Activated T-helper 2 cell treated with anti-CD3 and anti-CD28 coated beads, Interferon-gamma antibody, Interleukin-2, Interleukin-4, amounts not matched to agents 10 μg/mL and 5 μg/mL and 100 μg/mL, durations not matched to agents 14 hours and 24 hours and 36 hours (primary cell): ENCODE data around the gene PSTPIP2. TPM values are rescaled to one million over a fixed set of nuclear protein-coding genes. Genes with fewer than 3 reads are reported as not detected.
"Not testable (repeated sequence)": the region's sequence is repeated elsewhere in the genome, so short reads cannot be mapped to it uniquely, and the experiment has no call there.

Source experiments
- DNase-seq: peaks from one replicate; pipeline ENCODE4 v3.0.0; 2021; ENCODE audit warnings: low spot score
- H3K27ac Mint-ChIP-seq: one replicate; pipeline ENCODE4 v1.8.0; 2021; ENCODE audit warnings: mixed read lengths
- H3K27me3 Mint-ChIP-seq: one replicate; pipeline ENCODE4 v1.8.0; 2021; ENCODE audit warnings: low read depth, mixed read lengths
- H3K36me3 Mint-ChIP-seq: one replicate; pipeline ENCODE4 v1.8.0; 2021; ENCODE audit warnings: low read depth, mixed read lengths
- H3K4me1 Mint-ChIP-seq: one replicate; pipeline ENCODE4 v1.8.0; 2021; ENCODE audit warnings: low read depth, mixed read lengths
- H3K4me3 Mint-ChIP-seq: one replicate; pipeline ENCODE4 v1.8.0; 2021; ENCODE audit warnings: low read depth, mild to moderate bottlenecking, moderate library complexity, mixed read lengths
- H3K9me3 Mint-ChIP-seq: one replicate; pipeline ENCODE4 v1.8.0; 2021; ENCODE audit warnings: mixed read lengths
- intact Hi-C: fragments of 100-400 bp; cut with micrococcal nuclease; formaldehyde crosslinking; loops from one replicate; pipeline ENCODE4 v1.15.1; 2023
- total RNA-seq: library from RNA; stranded (reverse); gene quantifications from 2 replicates; pipeline ENCODE4 v1.2.3, GENCODE V29; 2022

The PSTPIP2 gene
- total RNA-seq, 1 donor from 2014 or later: 39.0 TPM

- no peak for DNase-seq
- Mint-ChIP-seq H3K4me3 (no peak overlapping the region), H3K27me3 (no peaks in the 10 kb centered on the region), H3K9me3 (no peaks in the 10 kb centered on the region), H3K36me3 (peaks cover 6% of the 10 kb centered on the region), H3K27ac (no peak overlapping the region), H3K4me1 (peaks cover 22% of the 10 kb centered on the region)
- intact Hi-C loops: no loop called here
Measured at GRCh38 chr18:46062781-46063180, 9.3 kb downstream of the PSTPIP2 start.

- Mint-ChIP-seq H3K27me3 (no peaks in the 10 kb centered on the region), H3K9me3 (no peaks in the 10 kb centered on the region), H3K27ac (no peak overlapping the region), H3K36me3 (peaks cover 3% of the 10 kb centered on the region), H3K4me3 (no peak overlapping the region), H3K4me1 (peaks cover 20% of the 10 kb centered on the region)
- intact Hi-C loops: no loop called here
- DNase-seq: no peak
Measured at GRCh38 chr18:46061796-46062195, 10.3 kb downstream of the PSTPIP2 start.

GRCh38 chr18:46061387-46061786, 10.7 kb downstream of the PSTPIP2 start:
- Mint-ChIP-seq H3K9me3 (no peaks in the 10 kb centered on the region), H3K27me3 (no peaks in the 10 kb centered on the region), H3K4me1 (peaks cover 20% of the 10 kb centered on the region), H3K27ac (no peak overlapping the region), H3K4me3 (no peak overlapping the region), H3K36me3 (peaks cover 3% of the 10 kb centered on the region)
- intact Hi-C loops: no loop called here
- no peak for DNase-seq

- Mint-ChIP-seq H3K36me3 (peaks cover 7% of the 10 kb centered on the region), H3K4me1 (peaks cover 29% of the 10 kb centered on the region), H3K4me3 (no peak overlapping the region), H3K27ac (no peak overlapping the region), H3K9me3 (no peaks in the 10 kb centered on the region), H3K27me3 (no peaks in the 10 kb centered on the region)
- intact Hi-C loops: no loop called here
- no peak for DNase-seq
Measured at GRCh38 chr18:46060359-46060841, 11.7 kb downstream of the PSTPIP2 start.

GRCh38 chr18:46055838-46056230, 16.2 kb downstream of the PSTPIP2 start:
- intact Hi-C loops: no loop called here
- Mint-ChIP-seq H3K27me3 (no peaks in the 10 kb centered on the region), H3K4me3 (peak overlapping the region; percentile 54), H3K9me3 (no peaks in the 10 kb centered on the region), H3K36me3 (peaks cover 26% of the 10 kb centered on the region), H3K4me1 (peaks cover 46% of the 10 kb centered on the region), H3K27ac (peak overlapping the region; percentile 85)
- DNase-seq: no peak

GRCh38 chr18:46054956-46055837, 16.9 kb downstream of the PSTPIP2 start:
- DNase-seq: no peak
- no peaks in the 10 kb centered on the region for H3K9me3 Mint-ChIP-seq

GRCh38 chr18:46053368-46054095, 18.5 kb downstream of the PSTPIP2 start:
- Mint-ChIP-seq H3K9me3 (no peaks in the 10 kb centered on the region), H3K4me3 (no peak overlapping the region), H3K4me1 (peaks cover 46% of the 10 kb centered on the region), H3K27ac (peak overlapping the region; percentile 13), H3K27me3 (no peaks in the 10 kb centered on the region), H3K36me3 (peaks cover 26% of the 10 kb centered on the region)
- DNase-seq: no peak
- intact Hi-C loops: loop anchor here (1.0 to 5.0 kb wide), 3 partner anchors 16 to 366 kb away; no protein-coding TSS in a partner anchor

More at GRCh38 chr18:46054956-46055837, 16.9 kb downstream of the PSTPIP2 start:
- intact Hi-C loops: loop anchor here (5.0 kb wide), 2 partner anchors 43 to 368 kb away; no protein-coding TSS in a partner anchor
- Mint-ChIP-seq H3K36me3 (peaks cover 26% of the 10 kb centered on the region), H3K4me3 (peak overlapping the region; percentile 54), H3K27me3 (no peaks in the 10 kb centered on the region), H3K4me1 (peaks cover 46% of the 10 kb centered on the region), H3K27ac (peak overlapping the region; percentile 85)

GRCh38 chr18:46051731-46052461, 20.2 kb downstream of the PSTPIP2 start:
- Mint-ChIP-seq H3K4me3 (no peak overlapping the region), H3K27me3 (no peaks in the 10 kb centered on the region), H3K4me1 (peaks cover 50% of the 10 kb centered on the region), H3K36me3 (peaks cover 26% of the 10 kb centered on the region), H3K9me3 (no peaks in the 10 kb centered on the region), H3K27ac (no peak overlapping the region)
- intact Hi-C loops: loop anchor here (5.0 kb wide), 2 partner anchors 40 to 365 kb away; no protein-coding TSS in a partner anchor
- no peak for DNase-seq

GRCh38 chr18:46050268-46050667, 21.8 kb downstream of the PSTPIP2 start:
- H3K27ac Mint-ChIP-seq: no peak overlapping the region
- peaks cover 22% of the 10 kb centered on the region for H3K36me3 Mint-ChIP-seq
- no peaks in the 10 kb centered on the region for H3K9me3 Mint-ChIP-seq
- DNase-seq: no peak
- no peaks in the 10 kb centered on the region for H3K27me3 Mint-ChIP-seq
- intact Hi-C loops: loop anchor here (5.0 kb wide), 2 partner anchors 38 to 363 kb away; no protein-coding TSS in a partner anchor
- peaks cover 38% of the 10 kb centered on the region for H3K4me1 Mint-ChIP-seq
- no peak overlapping the region for H3K4me3 Mint-ChIP-seq

GRCh38 chr18:46048641-46049040, 23.4 kb downstream of the PSTPIP2 start:
- no peak for DNase-seq
- Mint-ChIP-seq H3K4me3 (no peak overlapping the region), H3K27ac (no peak overlapping the region), H3K9me3 (no peaks in the 10 kb centered on the region), H3K4me1 (peaks cover 28% of the 10 kb centered on the region), H3K27me3 (no peaks in the 10 kb centered on the region), H3K36me3 (peaks cover 23% of the 10 kb centered on the region)
- intact Hi-C loops: no loop called here

GRCh38 chr18:46047369-46047768, 24.7 kb downstream of the PSTPIP2 start:
- H3K4me3 Mint-ChIP-seq, H3K9me3 Mint-ChIP-seq, intact Hi-C loops, H3K27me3 Mint-ChIP-seq, H3K27ac Mint-ChIP-seq, DNase-seq: not testable (repeated sequence)
- H3K4me1 Mint-ChIP-seq: peaks cover 28% of the 10 kb centered on the region
- peaks cover 16% of the 10 kb centered on the region for H3K36me3 Mint-ChIP-seq

GRCh38 chr18:46046688-46047087, 25.4 kb downstream of the PSTPIP2 start:
- H3K4me1 Mint-ChIP-seq: peaks cover 30% of the 10 kb centered on the region
- no peak overlapping the region for H3K4me3 Mint-ChIP-seq
- no peak overlapping the region for H3K27ac Mint-ChIP-seq
- peaks cover 13% of the 10 kb centered on the region for H3K36me3 Mint-ChIP-seq
- no peaks in the 10 kb centered on the region for H3K27me3 Mint-ChIP-seq
- H3K9me3 Mint-ChIP-seq: no peaks in the 10 kb centered on the region
- DNase-seq: no peak
- intact Hi-C loops: no loop called here
